ENCODE data around the gene PTPN14.

Gene PTPN14

DNA sequence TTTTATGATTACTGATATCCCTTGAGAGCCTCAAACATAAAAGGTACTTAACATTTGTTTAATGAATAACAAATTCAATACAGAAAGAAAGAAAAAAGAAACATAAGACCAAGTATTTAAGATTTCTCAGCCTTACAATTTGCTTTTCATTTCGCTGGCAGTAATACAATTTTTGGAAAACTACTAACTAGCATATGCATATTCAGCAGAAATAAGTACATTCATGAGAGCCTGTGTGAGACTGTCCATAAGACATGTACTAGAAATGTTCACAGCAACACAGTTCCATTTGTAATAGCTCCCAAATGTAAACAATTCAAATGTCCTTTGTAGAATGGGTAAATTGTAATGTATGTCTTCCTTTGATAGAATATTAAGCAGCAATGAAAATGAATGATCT lies 119.2 kb downstream of the PTPN14 start:
- Histone ChIP-seq H3K27me3 (replicated peaks; ENCODE audit: insufficient read depth, low read length) (no peaks in the 10 kb centered on the region), H3K9me2 (replicated peaks; ENCODE audit: insufficient read depth, low read length) (no peaks in the 10 kb centered on the region), H2AFZ (ENCODE audit: low read length) (no peak overlapping the region), H3K79me2 (ENCODE audit: low read length) (no peaks in the 10 kb centered on the region), H3K27ac (ENCODE audit: low read length) (no peak overlapping the region), H3K9me3 (replicated peaks; ENCODE audit: insufficient read depth, low read length) (no peaks in the 10 kb centered on the region), H3K36me3 (replicated peaks; ENCODE audit: insufficient read depth, low read length) (no peaks in the 10 kb centered on the region), H3K9ac (ENCODE audit: low read length) (no peak overlapping the region), H3K4me2 (ENCODE audit: low read depth, low read length) (no peak overlapping the region), H3F3A (ENCODE audit: insufficient read depth, low read length) (peaks cover 16% of the 10 kb centered on the region), H4K20me1 (ENCODE audit: insufficient read depth, low read length) (no peaks in the 10 kb centered on the region), H3K4me3 (ENCODE audit: low read length) (no peak overlapping the region), H3K4me1 (ENCODE audit: low read length) (peaks cover 17% of the 10 kb centered on the region)
- no peak for DNase-seq
- no peak for TF ChIP-seq EZH2 (optimal IDR thresholded peaks at IDR 0.05; ENCODE audit: low read depth, low read length)
- TF ChIP-seq, protein P1, sequence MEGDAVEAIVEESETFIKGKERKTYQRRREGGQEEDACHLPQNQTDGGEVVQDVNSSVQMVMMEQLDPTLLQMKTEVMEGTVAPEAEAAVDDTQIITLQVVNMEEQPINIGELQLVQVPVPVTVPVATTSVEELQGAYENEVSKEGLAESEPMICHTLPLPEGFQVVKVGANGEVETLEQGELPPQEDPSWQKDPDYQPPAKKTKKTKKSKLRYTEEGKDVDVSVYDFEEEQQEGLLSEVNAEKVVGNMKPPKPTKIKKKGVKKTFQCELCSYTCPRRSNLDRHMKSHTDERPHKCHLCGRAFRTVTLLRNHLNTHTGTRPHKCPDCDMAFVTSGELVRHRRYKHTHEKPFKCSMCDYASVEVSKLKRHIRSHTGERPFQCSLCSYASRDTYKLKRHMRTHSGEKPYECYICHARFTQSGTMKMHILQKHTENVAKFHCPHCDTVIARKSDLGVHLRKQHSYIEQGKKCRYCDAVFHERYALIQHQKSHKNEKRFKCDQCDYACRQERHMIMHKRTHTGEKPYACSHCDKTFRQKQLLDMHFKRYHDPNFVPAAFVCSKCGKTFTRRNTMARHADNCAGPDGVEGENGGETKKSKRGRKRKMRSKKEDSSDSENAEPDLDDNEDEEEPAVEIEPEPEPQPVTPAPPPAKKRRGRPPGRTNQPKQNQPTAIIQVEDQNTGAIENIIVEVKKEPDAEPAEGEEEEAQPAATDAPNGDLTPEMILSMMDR (IDR thresholded peaks at IDR 0.05; ENCODE audit: low read length), result no peak

DNA sequence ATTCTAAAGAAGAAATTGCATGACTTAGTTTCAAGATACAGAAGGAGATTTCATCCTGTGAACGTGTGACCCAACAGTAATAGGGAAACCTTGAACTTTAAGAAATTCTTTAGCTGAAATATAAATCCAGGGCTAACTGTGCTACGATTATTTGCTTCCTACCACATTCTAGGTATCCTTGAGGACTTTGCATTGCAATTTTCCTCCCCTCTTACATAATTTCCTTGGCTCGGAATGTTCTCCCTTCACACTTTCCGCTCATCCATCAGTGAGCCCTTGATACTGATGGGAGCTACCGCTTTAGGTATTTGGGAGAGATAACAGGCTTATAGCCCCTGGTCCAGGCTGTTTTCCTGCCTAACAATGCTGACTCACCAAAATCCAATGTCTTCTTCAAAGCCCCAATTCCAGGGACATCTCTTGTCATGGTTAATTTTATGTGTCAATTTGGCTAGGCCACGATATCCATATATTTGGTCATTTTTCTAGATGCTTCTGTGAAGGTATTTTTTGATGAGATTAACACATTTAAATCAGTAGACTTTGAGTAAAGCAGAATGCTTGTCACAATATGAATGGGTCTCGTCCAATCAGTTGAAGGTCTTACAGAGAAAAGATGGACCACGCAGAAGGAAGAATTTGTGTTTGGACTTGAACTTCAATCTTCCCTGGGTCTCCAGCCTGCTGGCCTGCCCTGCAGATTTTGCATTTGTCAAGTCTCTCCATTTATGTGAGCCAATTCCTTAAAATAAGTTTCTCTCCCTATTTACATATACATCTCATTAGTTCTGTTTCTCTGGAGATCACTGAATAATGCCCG lies 121.2 kb downstream of the PTPN14 start:
- TF ChIP-seq EZH2phosphoT487 (IDR thresholded peaks at IDR 0.05; ENCODE audit: low read length) (no peak), EZH2 (optimal IDR thresholded peaks at IDR 0.05; ENCODE audit: low read depth, low read length) (no peak)
- TF ChIP-seq, protein P1 (IDR thresholded peaks at IDR 0.05; ENCODE audit: low read length), result no peak
- H3K27me3 ChIP-seq (replicated peaks; ENCODE audit: insufficient read depth, low read length), result no peaks in the 10 kb centered on the region
- peaks cover 18% of the 10 kb centered on the region for H3K4me1 ChIP-seq (ENCODE audit: low read length)
- no peak overlapping the region for H3K4me2 ChIP-seq (ENCODE audit: low read depth, low read length)
- H3K4me3 ChIP-seq (ENCODE audit: low read length), result no peak overlapping the region
- no peaks in the 10 kb centered on the region for H3K36me3 ChIP-seq (replicated peaks; ENCODE audit: insufficient read depth, low read length)
- no peak overlapping the region for H3K9ac ChIP-seq (ENCODE audit: low read length)
- no peak for DNase-seq
- no peaks in the 10 kb centered on the region for H4K20me1 ChIP-seq (ENCODE audit: insufficient read depth, low read length)
- H2AFZ ChIP-seq (ENCODE audit: low read length), result no peak overlapping the region
- no peaks in the 10 kb centered on the region for H3K9me2 ChIP-seq (replicated peaks; ENCODE audit: insufficient read depth, low read length)
- H3F3A ChIP-seq (ENCODE audit: insufficient read depth, low read length), result peaks cover 18% of the 10 kb centered on the region
- H3K27ac ChIP-seq (ENCODE audit: low read length), result no peak overlapping the region
- no peaks in the 10 kb centered on the region for H3K79me2 ChIP-seq (ENCODE audit: low read length)
- H3K9me3 ChIP-seq (replicated peaks; ENCODE audit: insufficient read depth, low read length), result no peaks in the 10 kb centered on the region

DNA sequence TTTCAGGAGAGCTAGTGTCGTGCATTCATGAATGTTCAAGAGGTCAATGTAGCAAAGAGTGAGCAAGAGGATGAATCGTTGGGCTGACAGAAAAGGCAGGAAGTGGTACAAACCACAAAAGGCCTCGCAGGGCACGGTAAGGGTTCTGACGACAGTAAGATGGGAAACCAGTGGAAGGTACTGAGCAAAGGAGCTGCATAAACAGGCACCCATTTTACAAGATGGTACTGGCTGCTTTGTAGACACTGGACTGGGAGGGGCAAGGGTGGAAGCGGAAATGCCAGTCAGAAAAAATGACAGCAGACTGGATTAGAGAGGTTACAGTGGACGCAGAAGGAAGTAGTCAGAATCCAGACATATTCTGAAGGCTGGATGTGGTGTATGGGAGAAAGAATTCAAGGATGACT lies 123.5 kb downstream of the PTPN14 start:
- Histone ChIP-seq H3K4me3 (ENCODE audit: low read length) (peak overlapping the region; percentile 13), H3K4me2 (ENCODE audit: low read depth, low read length) (peak overlapping the region; percentile 55), H3K9ac (ENCODE audit: low read length) (peak overlapping the region; percentile 47), H2AFZ (ENCODE audit: low read length) (peak overlapping the region; percentile 71), H3K9me2 (replicated peaks; ENCODE audit: insufficient read depth, low read length) (no peaks in the 10 kb centered on the region), H3K27ac (ENCODE audit: low read length) (peak overlapping the region; percentile 85), H3K4me1 (ENCODE audit: low read length) (peaks cover 18% of the 10 kb centered on the region), H3K79me2 (ENCODE audit: low read length) (no peaks in the 10 kb centered on the region), H3K36me3 (replicated peaks; ENCODE audit: insufficient read depth, low read length) (no peaks in the 10 kb centered on the region), H3K9me3 (replicated peaks; ENCODE audit: insufficient read depth, low read length) (no peaks in the 10 kb centered on the region), H3K27me3 (replicated peaks; ENCODE audit: insufficient read depth, low read length) (no peaks in the 10 kb centered on the region), H3F3A (ENCODE audit: insufficient read depth, low read length) (peaks cover 18% of the 10 kb centered on the region), H4K20me1 (ENCODE audit: insufficient read depth, low read length) (no peaks in the 10 kb centered on the region)
- TF ChIP-seq EZH2 (optimal IDR thresholded peaks at IDR 0.05; ENCODE audit: low read depth, low read length) (no peak), EZH2phosphoT487 (IDR thresholded peaks at IDR 0.05; ENCODE audit: low read length) (no peak)
- TF ChIP-seq, protein P1 (IDR thresholded peaks at IDR 0.05; ENCODE audit: low read length), result no peak
- DNase-seq, result peak; percentile 98
